HPDE6-E6E7 (cell line): ENCODE data around the gene LGALS3BP.

Source experiments
- DNase-seq: peaks from one replicate; pipeline ENCODE4 v3.0.0; 2011; ENCODE audit warnings: missing footprints; ENCODE audit errors: extremely low spot score

The LGALS3BP gene

GRCh38 chr17:78981010-78981888 is 1.5 kb upstream of the LGALS3BP start:
- no peak for DNase-seq

DNA sequence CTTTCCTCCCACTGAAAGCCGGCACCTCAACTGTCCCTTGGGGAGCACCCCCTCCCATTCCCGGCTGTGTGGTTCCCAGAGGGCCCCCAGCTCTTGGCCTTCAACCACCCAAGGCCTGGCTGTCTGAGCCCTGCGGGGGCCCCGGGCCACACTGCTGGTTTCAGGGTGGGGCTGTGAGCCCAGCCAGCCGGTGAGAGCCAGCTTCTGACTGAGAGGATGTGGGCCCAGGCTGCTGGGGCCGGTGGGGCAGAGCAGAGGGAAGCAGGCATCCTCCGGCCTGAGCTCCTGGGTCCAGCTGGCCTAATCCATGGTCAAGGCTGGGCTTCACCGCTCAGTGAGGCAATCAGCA is 875 bp upstream of the LGALS3BP start:
- DNase-seq, result no peak

GRCh38 chr17:78977997-78978973 is 1.4 kb downstream of the LGALS3BP start:
- no peak for DNase-seq

- DNase-seq, result no peak
Measured at GRCh38 chr17:78977681-78977943, 2.1 kb downstream of the LGALS3BP start.

DNA sequence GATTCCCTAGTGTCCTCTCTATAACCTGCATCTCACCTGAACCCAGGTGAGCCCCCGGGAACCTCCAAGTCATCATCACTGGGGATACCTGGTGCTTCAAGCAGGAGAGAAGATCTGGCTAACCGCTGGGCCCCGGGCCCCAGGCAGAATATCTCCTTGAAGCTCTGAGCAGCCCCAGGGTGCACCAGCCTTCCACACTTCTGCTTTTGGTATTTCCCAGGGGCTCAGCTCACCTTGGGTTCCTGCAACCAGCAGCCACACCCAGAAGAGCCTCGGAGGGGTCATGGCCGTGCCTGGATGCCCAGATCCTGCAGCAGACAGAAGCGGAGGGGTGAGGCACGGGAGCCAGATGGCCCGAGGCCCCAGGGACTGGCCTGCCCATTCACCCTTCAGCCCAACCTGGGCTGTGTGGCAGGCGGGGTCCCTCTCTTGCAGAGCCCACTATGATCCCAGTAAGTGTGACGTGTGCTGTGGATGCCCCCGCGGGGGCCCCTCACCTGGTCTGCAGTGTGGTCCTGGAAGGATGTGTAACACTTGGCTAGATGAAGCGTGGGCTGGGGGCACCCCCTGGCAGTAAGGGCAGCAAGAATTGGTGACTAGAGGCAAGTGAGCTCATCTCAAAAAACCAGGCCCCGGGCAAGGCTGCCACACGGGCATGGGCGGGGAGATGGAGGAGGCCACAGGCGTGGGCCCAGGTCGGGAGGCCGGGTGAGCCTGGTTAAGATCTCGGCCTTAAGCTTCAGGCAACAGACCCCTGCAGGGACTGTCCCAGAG is 2.6 kb downstream of the LGALS3BP start:
- DNase-seq, result no peak

- DNase-seq, result no peak
Measured at GRCh38 chr17:78974635-78975591, 4.8 kb downstream of the LGALS3BP start.

DNA sequence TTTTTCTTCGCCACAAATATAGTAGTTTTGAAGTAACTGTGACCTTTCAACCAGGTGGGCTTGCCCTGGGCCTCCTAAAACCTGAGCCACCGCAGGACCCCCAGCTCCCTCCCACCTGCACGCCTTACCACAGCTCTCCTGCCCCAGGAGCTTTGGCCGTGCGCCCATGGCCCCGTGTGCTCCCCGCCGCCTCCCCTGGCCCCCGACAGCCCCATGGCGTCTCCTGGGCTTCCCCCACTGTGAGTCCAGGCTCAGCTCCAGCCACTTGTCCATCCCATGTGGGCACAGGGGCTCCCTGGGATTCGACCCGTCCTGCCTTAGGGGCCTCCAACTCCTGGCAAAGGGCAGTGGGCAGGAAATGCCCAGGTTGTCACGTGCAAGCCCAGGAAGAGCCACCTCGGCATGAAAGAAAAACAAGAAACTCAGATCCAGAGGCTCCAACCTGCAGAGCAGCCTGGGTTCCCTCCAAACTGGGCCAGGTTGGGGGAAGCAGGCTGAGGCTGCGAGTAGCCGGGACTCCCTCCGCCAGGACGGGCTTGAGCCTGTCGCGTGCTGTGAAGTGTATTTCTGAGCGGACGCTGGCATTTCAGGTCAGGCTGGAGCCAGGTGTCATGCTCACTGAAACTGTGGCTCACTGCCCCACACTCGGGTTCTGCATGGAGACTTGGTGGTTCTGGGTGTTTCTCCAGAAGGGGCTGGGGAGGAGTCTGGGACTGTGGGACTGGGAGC is 5.8 kb downstream of the LGALS3BP start:
- no peak for DNase-seq

- DNase-seq, result no peak
Measured at GRCh38 chr17:78973196-78973595, 6.5 kb downstream of the LGALS3BP start.

GRCh38 chr17:78972507-78973105 is 7.1 kb downstream of the LGALS3BP start:
- no peak for DNase-seq

GRCh38 chr17:78971756-78972506 is 7.8 kb downstream of the LGALS3BP start:
- DNase-seq, result no peak

- DNase-seq, result peak; percentile 46
Measured at GRCh38 chr17:78970834-78971755, 8.6 kb downstream of the LGALS3BP start.

GRCh38 chr17:78969865-78970264 is 9.9 kb downstream of the LGALS3BP start:
- no peak for DNase-seq

- no peak for DNase-seq
Measured at GRCh38 chr17:78967782-78968362, 11.9 kb downstream of the LGALS3BP start.

- no peak for DNase-seq
Measured at GRCh38 chr17:78966910-78967600, 12.7 kb downstream of the LGALS3BP start.

DNA sequence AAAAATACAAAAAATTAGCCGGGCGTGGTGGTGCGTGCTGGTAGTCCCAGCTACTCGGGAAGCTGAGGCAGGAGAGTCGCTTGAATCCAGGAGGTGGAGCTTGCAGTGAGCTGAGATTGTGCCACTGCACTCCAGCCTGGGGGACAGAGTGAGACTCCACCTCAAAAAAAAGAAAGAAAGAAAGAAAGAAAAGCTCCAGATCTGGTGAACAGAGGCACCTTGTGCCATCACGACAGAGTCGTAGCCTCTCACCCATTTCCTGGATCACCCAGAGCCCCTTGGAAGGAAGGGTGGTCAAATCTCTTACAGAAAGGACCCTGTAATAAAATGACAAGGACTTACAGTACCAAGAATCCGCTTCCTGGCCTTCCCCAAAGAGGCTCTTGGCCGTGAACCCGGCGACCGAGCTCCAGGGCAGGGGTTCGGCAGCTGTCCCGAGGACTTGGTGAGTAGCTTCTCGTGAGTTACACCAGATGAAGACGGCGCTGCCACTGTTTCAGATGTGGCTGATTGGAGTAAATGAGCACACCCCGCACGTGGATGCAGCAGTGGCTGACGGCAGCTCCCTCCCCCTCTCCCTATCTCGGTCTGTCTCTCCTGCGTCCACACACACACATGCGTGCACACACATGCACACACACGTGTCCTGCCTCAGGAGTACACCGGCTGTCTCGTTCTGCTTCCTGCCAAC is 13.5 kb downstream of the LGALS3BP start:
- DNase-seq, result no peak

DNA sequence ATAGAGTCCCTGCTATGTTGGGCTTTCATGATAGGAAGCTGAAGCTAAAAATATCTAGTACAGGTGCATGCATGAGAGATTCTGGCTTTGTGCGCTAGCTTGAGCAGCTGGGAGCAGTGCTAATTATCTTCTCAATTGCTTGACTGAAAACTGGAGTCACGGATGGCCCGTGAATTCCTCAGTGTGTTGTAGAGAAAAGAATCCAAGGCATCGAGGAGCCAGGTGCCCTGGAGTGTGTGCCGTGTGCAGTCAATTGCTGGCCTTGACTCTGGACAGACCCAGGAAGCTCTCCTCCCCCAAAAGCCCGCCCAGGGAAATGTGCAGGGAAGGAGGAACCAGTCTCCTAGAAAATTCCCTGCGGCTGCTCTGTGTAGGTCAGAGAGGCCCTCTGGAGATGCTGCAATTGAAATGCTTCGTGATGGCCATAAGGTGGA is 14.2 kb downstream of the LGALS3BP start:
- DNase-seq, result no peak
